HepG2 (cell line): ENCODE results near the gene WDR91. TPM values are rescaled to one million over a fixed set of nuclear protein-coding genes. Genes with fewer than 3 reads are reported as not detected.

Experiments used
- CTCF ChIP-seq: sonication (generic); formaldehyde crosslinking; IDR thresholded peaks from 2 replicates; pipeline ENCODE4 v1.5.0; 2020; ENCODE audit warnings: mild to moderate bottlenecking, missing genetic modification reagents, moderate library complexity
- PATZ1 ChIP-seq: sonication (generic); formaldehyde crosslinking; IDR thresholded peaks from 2 replicates; pipeline ENCODE4 v1.4.0; 2020; ENCODE audit warnings: missing genetic modification reagents
- PHF20 ChIP-seq: sonication (generic); formaldehyde crosslinking; IDR thresholded peaks from 2 replicates; pipeline ENCODE4 v1.5.0; 2020; ENCODE audit warnings: mild to moderate bottlenecking, missing genetic modification reagents
- POGZ ChIP-seq: sonication (generic); formaldehyde crosslinking; IDR thresholded peaks from 2 replicates; pipeline ENCODE4 v1.4.0; 2020; ENCODE audit warnings: mild to moderate bottlenecking, missing genetic modification reagents
- RAD51 ChIP-seq: fragments of 450-650 bp; IDR thresholded peaks from 2 replicates; pipeline ENCODE4 v1.6.1; 2016; ENCODE audit warnings: borderline replicate concordance
- SKI ChIP-seq: fragments of 450-650 bp; IDR thresholded peaks from one replicate; pipeline ENCODE4 v1.6.1; 2018; ENCODE audit warnings: mild to moderate bottlenecking; ENCODE audit not compliant: partially characterized antibody
- STAG1 ChIP-seq: sonication (generic); formaldehyde crosslinking; IDR thresholded peaks from 2 replicates; pipeline ENCODE4 v1.4.0; 2020; ENCODE audit warnings: missing genetic modification reagents
- ZBTB37 ChIP-seq: sonication (generic); formaldehyde crosslinking; IDR thresholded peaks from 2 replicates; pipeline ENCODE4 v1.4.0; 2020; ENCODE audit warnings: mild to moderate bottlenecking, missing genetic modification reagents
- ZFAT ChIP-seq: sonication (generic); formaldehyde crosslinking; conservative IDR thresholded peaks from 2 replicates; pipeline ENCODE4 v1.8.1; 2023; ENCODE audit warnings: missing genetic modification reagents, inconsistent platforms
- ZNF687 ChIP-seq: sonication (generic); formaldehyde crosslinking; IDR thresholded peaks from 2 replicates; pipeline ENCODE4 v1.5.1; 2020; ENCODE audit warnings: mild to moderate bottlenecking, missing genetic modification reagents, moderate library complexity
- polyA plus RNA-seq, 8 experiments: library from polyadenylated mRNA; depleted of rRNA in 3 of 8; stranded (reverse) in 7 of 8; unstranded in 1 of 8; fragments of >200 nt; fragmentation: Illumina TruSeq in 4 of 8; extraction: Trizol in 4 of 8; gene quantifications; 2 replicates each; pipeline versions ENCODE4 v1.2.1 to v1.2.3, GENCODE V29; 2011 to 2016; ENCODE audit warnings: low read depth in 4 of 8, missing spikeins in 1 of 8, mixed read lengths in 1 of 8; ENCODE audit not compliant: insufficient read depth in 1 of 8
- total RNA-seq, 5 experiments: library from RNA; depleted of rRNA; stranded (reverse); fragments of >200 nt; fragmentation: Illumina TruSeq; extraction: Trizol; gene quantifications; 2 replicates each; pipeline ENCODE4 v1.2.3, GENCODE V29; 2016; ENCODE audit warnings: low read depth in 1 of 5
- TF ChIP-seq, protein P1 (sequence below): sonication (generic); formaldehyde crosslinking; IDR thresholded peaks from 2 replicates; pipeline ENCODE4 v1.4.0; 2020; ENCODE audit warnings: missing genetic modification reagents

WDR91 gene
- total and polyA plus RNA-seq, 2 of the 13 experiments (the other 11 are each of a cell fraction or from before 2014, with no cell fraction given) = 11.6 to 12.1 TPM

DNA sequence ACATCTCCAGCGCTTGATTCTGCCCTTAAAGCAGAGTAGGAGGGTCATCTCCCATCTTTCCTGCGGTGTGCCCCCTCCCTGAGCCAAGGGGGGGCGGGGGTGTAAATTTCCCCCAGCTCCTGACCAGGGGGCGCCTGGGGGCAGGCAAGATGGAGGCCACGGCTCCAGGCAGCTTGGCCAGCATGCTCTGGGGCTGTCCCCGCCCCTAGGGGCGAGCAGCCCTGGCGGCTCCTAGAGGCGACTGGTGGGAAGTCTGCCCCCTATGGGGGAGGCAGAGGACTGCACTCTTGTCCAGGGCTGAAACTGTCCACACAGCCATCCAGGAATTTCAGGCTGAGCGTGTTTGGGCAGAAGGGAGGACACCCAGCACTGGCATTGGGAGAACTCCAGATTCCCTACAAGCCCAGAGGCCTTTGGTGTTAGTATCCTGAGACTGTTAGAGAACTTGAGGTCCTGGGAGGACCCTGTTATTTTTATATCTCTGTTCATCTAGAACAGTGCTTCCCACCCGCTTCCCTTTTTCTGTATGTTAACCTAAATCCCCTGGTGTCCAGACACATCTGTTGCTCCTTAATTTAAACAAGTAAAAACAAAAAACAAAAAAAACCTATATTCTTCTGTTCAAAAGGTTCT, 26.9 kb upstream of the WDR91 start (continued):
- peak; percentile 40; the same call in 1 of the 2 replicates for TF ChIP-seq ZNF687 (CRISPR knock-in tag)
- TF ChIP-seq, protein P1, sequence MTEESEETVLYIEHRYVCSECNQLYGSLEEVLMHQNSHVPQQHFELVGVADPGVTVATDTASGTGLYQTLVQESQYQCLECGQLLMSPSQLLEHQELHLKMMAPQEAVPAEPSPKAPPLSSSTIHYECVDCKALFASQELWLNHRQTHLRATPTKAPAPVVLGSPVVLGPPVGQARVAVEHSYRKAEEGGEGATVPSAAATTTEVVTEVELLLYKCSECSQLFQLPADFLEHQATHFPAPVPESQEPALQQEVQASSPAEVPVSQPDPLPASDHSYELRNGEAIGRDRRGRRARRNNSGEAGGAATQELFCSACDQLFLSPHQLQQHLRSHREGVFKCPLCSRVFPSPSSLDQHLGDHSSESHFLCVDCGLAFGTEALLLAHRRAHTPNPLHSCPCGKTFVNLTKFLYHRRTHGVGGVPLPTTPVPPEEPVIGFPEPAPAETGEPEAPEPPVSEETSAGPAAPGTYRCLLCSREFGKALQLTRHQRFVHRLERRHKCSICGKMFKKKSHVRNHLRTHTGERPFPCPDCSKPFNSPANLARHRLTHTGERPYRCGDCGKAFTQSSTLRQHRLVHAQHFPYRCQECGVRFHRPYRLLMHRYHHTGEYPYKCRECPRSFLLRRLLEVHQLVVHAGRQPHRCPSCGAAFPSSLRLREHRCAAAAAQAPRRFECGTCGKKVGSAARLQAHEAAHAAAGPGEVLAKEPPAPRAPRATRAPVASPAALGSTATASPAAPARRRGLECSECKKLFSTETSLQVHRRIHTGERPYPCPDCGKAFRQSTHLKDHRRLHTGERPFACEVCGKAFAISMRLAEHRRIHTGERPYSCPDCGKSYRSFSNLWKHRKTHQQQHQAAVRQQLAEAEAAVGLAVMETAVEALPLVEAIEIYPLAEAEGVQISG (CRISPR knock-in tag) = 0 out of 2 replicates have a peak, but pooled peaks have one; percentile 28
- peak; percentile 68 for TF ChIP-seq CTCF (CRISPR knock-in tag)
- TF ChIP-seq PHF20 (CRISPR knock-in tag) = no peak
- TF ChIP-seq STAG1 = peak; percentile 36; the same call in 1 of the 2 replicates
- no peak for TF ChIP-seq SKI
- no peak for TF ChIP-seq RAD51
- peak; percentile 84 for TF ChIP-seq PATZ1 (CRISPR knock-in tag)
- TF ChIP-seq POGZ (CRISPR knock-in tag) = peak; percentile 49
- no peak for TF ChIP-seq ZBTB37 (CRISPR knock-in tag)
- no peak for TF ChIP-seq ZFAT (CRISPR knock-in tag)
